GM12874 (cell line): ENCODE data around the gene SNCG.

ENCODE experiments used
- TF ChIP-seq, protein P1 (sequence below): IDR thresholded peaks from 2 replicates; pipeline ENCODE4 v1.5.1; 2011; ENCODE audit warnings: low read depth, mild to moderate bottlenecking, control low read depth, low read length, moderate library complexity; ENCODE audit not compliant: insufficient read depth

SNCG gene

DNA sequence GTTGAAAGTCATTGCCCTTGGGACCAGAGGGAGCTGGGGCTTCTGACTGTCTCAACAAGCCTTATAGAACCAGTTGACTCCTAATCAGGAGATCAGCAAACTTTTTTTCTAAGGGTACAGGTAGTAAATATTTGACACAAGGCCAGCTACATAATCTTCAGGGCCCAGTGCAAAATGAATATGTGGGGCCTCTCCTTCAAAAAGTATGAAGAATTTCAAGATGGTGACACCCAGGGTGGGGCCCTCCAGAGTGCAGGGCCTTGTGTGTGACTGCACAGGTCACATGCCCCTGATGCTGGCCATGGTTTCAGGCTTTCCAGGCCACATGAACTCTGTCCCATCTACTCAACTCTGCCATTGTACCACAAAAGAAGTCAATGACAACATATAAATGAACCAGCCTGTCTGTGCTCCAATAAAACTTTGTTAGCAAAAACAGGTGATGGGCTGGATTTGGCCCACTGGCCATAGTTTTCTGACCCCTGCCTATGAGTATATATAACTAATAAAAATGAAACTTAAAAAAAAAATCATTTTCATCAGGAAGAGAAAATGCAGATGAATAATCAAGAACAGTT lies 7.1 kb upstream of the SNCG start:
- TF ChIP-seq, protein P1, sequence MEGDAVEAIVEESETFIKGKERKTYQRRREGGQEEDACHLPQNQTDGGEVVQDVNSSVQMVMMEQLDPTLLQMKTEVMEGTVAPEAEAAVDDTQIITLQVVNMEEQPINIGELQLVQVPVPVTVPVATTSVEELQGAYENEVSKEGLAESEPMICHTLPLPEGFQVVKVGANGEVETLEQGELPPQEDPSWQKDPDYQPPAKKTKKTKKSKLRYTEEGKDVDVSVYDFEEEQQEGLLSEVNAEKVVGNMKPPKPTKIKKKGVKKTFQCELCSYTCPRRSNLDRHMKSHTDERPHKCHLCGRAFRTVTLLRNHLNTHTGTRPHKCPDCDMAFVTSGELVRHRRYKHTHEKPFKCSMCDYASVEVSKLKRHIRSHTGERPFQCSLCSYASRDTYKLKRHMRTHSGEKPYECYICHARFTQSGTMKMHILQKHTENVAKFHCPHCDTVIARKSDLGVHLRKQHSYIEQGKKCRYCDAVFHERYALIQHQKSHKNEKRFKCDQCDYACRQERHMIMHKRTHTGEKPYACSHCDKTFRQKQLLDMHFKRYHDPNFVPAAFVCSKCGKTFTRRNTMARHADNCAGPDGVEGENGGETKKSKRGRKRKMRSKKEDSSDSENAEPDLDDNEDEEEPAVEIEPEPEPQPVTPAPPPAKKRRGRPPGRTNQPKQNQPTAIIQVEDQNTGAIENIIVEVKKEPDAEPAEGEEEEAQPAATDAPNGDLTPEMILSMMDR: no peak

DNA sequence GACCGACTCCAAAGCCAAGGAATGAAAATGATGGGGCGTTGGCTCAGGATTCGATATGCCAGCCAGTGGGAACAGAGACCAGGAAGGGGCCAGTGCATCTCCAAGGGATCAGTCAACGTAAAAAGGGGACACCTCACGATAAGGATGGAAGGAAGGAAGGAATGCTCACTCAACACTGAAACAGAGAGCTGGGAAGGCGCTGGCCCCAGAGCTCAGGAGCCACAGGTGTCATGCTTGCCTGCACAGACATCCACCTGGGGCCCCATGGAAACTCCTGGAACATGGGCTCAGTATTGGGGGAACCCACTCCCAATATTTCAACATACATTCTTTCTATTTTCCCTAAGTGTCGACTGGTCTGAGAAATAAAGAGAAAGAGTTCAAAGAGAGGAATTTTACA lies 6.3 kb upstream of the SNCG start:
- TF ChIP-seq, protein P1: no peak

DNA sequence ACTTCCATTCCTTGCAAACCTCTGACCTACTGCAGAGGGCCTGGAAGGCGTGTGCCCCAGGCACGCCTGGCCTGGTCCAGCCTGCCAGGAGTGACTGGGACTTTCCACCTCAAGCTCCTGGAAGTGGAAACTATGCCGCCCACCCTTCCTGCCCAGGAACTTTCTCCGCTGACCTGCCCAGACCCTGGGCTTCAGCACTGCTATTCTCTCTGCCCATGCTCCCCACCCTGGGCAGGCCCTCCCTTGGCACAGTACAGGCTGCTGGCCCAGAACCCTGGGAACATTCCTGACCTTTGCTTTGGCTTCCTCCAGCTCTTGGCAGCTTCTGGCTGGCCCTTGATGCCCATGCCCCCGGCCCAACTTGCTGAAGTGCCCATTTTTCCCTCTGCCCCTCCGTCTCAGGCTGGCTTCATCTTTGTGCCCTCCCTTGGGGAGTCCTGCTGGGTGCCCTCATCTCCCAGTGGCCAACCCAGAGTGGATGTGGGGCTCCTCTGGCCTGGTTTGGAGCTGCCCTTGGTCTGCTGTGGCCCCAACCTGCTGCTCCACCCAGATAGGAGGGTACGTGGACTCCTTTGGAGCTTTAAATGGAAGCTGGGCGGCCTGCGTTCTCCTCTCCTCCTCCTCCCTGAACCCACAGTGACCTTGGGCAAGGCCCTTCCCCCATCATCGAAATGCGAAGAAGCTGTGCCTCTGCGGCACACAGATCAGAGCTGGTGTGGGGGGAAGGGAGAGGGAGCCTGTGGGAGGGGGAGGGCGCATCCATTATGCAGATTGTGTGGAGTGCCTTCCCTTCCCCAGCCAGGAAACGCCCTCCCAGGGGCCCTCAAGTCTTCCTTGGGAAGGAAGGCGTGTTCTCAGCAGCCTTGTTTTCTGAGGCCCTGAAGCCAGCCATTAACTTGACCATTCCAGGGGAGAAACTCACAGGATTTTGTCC lies 4.4 kb upstream of the SNCG start:
- TF ChIP-seq, protein P1: no peak

DNA sequence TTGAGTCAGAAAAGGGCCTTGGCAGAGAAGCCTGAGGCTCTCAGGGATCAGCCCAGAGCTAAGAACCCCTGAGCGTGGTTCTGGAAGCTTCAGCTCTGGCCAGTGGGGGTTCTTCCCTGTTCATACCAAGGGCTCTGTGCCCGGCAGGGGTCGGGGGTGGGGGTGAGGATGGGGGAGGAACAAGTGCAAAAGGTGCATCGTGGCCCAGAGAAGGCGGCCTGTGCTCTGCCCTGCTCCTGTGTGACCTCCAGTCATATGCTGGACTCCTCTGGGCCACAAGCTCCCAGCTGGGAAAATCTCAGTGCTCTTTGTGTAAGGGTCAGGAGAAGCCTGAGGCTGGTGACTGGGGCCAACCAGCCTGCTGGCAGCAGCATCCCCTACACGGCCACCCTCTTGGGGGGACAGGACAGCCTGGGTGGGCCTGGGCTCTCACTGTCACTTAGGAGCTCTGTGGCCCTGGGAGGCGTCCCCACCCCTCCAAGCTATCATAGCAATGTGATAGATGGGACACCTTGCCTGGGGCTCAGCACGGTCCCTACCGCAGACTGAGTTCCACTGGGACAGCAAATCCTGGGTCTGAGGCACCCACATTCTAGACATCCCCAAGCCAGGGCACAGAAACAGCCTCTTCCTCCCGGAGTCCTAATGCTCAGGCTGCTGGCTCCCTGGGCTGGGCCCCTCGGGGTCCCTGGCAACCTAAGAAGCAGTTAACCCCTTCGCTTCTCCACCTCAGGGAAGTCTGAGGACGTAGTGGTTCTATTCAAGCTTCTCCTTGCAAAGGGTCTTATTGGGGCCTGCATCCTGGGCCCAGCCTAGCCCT lies 3.5 kb upstream of the SNCG start:
- TF ChIP-seq, protein P1: no peak

DNA sequence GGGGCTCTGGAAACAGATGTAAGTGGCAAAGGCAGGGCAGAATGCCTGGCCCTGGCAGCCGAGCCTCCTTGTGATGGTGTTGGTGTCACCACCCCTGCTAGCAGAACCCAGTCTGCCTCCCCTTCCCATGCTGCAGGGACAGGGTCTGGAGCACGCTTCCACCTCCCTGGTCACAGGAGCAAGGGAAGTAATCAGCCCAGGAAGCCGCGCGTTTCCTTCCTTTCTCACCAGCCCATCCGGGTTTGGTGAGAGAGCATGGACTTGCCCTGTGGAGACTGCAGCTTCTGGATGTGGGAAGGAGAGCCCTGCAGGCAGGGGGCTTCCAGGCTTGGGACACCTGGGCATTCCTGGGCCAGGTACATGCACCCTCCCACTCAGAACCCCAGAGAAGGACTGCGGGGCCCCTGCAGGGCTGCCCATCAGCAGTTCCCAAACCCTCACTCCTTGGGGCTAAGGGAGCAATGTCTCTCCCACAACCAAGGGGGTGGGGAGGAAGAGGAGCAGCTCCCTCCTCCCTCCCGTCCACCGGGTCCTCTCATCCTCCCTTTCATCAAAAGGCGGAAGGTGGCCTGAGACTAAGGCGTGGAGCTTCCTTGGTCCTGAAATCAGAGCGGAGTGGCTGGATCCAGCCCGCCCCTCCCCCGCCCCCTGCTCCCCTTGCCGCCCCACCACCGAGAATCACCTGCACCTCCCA lies 2.8 kb upstream of the SNCG start:
- TF ChIP-seq, protein P1: no peak

DNA sequence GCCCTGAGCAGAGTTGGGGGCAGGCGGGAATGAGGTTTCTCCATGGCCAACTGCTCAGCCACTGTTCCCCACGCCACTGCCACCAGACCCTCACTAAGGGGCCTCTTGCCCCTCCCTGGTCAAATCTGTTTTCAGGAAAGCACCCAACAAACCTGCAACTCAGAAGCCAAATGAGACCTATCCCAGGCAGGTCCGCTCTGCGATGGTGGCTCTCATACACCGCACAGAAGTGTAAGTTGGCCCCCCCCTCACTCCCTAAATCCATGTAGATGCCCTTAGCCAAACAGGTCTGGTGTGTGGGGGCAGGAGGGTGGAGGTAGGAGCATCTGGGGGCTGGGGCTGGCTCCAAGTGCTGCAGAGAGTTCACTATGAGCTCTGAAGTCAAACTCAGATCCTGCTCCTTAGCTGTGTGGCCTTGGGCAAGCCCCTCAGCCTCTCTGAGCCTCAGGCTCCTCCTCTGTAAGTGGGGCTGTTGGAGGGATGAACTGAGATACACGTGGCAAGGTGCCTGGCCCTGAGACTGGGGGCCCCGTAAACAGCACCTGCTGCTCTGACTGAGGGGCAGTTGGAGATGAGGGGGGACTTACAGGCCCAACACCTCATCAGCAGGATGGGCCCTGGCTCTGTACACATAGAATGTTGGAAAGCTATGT lies 2.1 kb upstream of the SNCG start:
- TF ChIP-seq, protein P1: no peak
